Fibroblast of lung (primary cell): Measurements from ENCODE around the gene FKBP8. TPM values are rescaled to one million over a fixed set of nuclear protein-coding genes. Genes with fewer than 3 reads are reported as not detected.
A peak's percentile ranks its signal among the peaks of the same experiment; 100 is the strongest.

Experiments used
- DNase-seq, 2 donors: peaks; one replicate each; pipeline versions ENCODE4 v3.0.0 to v3.0.0-alpha.2; 2010; ENCODE audit warnings: low read depth in 2 of 2
- H2AFZ ChIP-seq: 2 replicates; pipeline ENCODE4 v1.5.1; 2012; ENCODE audit warnings: low read length, control low read depth, inconsistent platforms
- H3K27ac ChIP-seq: 2 replicates; pipeline ENCODE4 v1.5.1; 2011; ENCODE audit warnings: low read length, control low read depth; ENCODE audit not compliant: insufficient read depth
- H3K27me3 ChIP-seq: 2 replicates; pipeline ENCODE4 v1.5.1; 2011; ENCODE audit warnings: mild to moderate bottlenecking, low read length; ENCODE audit not compliant: control insufficient read depth, insufficient read depth
- H3K36me3 ChIP-seq: 2 replicates; pipeline ENCODE4 v1.5.1; 2011; ENCODE audit warnings: low read length; ENCODE audit not compliant: control insufficient read depth, insufficient read depth
- H3K4me1 ChIP-seq: 2 replicates; pipeline ENCODE4 v1.5.1; 2011; ENCODE audit warnings: low read length; ENCODE audit not compliant: control insufficient read depth, insufficient read depth; ENCODE audit errors: extremely low read depth
- H3K4me2 ChIP-seq: 2 replicates; pipeline ENCODE4 v1.5.1; 2011; ENCODE audit warnings: low read length, control low read depth; ENCODE audit not compliant: insufficient read depth; ENCODE audit errors: extremely low read depth
- H3K4me3 ChIP-seq, 4 experiments: fragments of 200-600 bp in 1 of 4; sonication (generic) in 1 of 4; replicated peaks in 1 of 4; 2 replicates each; pipeline ENCODE4 v1.5.1; 2011 to 2016; ENCODE audit warnings: low read length in 4 of 4, low read depth in 3 of 4, mild to moderate bottlenecking in 3 of 4, control low read depth in 2 of 4, inconsistent platforms in 1 of 4, mixed read lengths in 1 of 4; ENCODE audit not compliant: insufficient read depth in 1 of 4; ENCODE audit errors: control extremely low read depth in 1 of 4
- H3K79me2 ChIP-seq: 2 replicates; pipeline ENCODE4 v1.5.1; 2012; ENCODE audit warnings: mild to moderate bottlenecking, low read length, inconsistent platforms; ENCODE audit not compliant: control insufficient read depth, insufficient read depth
- H3K9ac ChIP-seq: 2 replicates; pipeline ENCODE4 v1.5.1; 2011; ENCODE audit warnings: mild to moderate bottlenecking, low read length, control low read depth; ENCODE audit not compliant: insufficient read depth
- H3K9me3 ChIP-seq: 2 replicates; pipeline ENCODE4 v1.5.1; 2012; ENCODE audit warnings: low read depth, low read length; ENCODE audit not compliant: control insufficient read depth, insufficient read depth
- H4K20me1 ChIP-seq: 2 replicates; pipeline ENCODE4 v1.5.1; 2011; ENCODE audit warnings: low read length; ENCODE audit not compliant: control insufficient read depth, insufficient read depth; ENCODE audit errors: extremely low read depth
- EZH2 ChIP-seq: IDR thresholded peaks from 2 replicates; pipeline ENCODE4 v1.5.1; 2012; ENCODE audit warnings: low read length, control low read depth, mild to moderate bottlenecking; ENCODE audit errors: missing control alignments
- polyA plus RNA-seq, 2 donors: library from polyadenylated mRNA; depleted of rRNA in 1 of 2; stranded (reverse) in 1 of 2; unstranded in 1 of 2; fragments of >200 nt; gene quantifications; 2 replicates each; pipeline ENCODE4 v1.2.1, GENCODE V29; 2011 to 2012; ENCODE audit warnings: missing spikeins in 1 of 2
- total RNA-seq: library from RNA; depleted of rRNA; stranded (reverse); fragments of >200 nt; gene quantifications from 2 replicates; pipeline ENCODE4 v1.2.1, GENCODE V29; 2014
- TF ChIP-seq, protein P1 (sequence below), 2 donors: IDR thresholded peaks in 1 of 2; conservative IDR thresholded peaks in 1 of 2; 1 replicate in 1 of 2; 2 replicates in 1 of 2; pipeline ENCODE4 v1.5.1; 2011 to 2012; ENCODE audit warnings: low read length in 2 of 2, control low read depth in 1 of 2, inconsistent platforms in 1 of 2, low read depth in 1 of 2, mild to moderate bottlenecking in 1 of 2

FKBP8 gene
- total and polyA plus RNA-seq, 2 donors (not counting 1 experiment from before 2014, with no cell fraction given), result 135 to 289 TPM

DNA sequence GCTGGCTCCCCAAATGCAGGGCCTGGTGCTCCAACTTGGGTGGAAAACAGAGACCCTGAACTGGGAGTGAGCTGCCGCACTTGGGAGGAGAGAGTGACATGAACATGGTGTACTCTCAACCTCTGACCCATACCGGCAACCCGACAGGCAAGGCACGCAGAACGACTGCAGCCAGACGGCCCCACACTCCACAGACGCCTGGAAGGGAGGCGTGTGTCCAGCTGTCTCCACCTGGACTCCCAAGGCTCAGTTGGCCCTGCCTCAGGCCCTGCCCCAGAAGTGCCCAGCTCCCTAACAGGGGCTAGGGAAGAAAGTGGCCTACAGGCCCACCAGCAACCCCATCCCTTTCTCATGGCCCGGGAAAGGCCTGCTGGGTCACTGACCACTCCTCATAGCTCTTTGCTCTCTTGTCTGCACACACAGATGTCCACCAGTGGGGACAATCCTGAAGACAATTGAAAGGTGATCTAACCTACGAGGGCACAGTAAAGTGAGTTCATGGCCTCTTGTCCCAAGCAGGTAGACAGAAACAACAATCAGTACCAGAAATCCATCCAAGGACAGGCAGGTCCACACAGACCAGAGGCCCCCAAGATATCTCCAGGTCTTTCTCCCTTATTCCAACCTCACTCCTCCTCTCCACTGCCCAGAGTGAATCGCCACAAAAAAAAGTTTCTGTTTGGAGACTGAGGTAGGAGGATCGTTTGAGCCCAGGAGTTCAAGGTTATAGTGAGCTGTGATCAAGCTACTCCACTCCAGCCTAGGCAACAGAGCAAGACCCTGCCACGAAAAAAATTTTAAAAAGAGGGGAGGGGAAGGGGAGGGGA is 49.7 kb downstream of the FKBP8 start:
- DNase-seq, result peak in 1 of 2 donors; percentile 33
- TF ChIP-seq EZH2, result no peak
- TF ChIP-seq, protein P1, sequence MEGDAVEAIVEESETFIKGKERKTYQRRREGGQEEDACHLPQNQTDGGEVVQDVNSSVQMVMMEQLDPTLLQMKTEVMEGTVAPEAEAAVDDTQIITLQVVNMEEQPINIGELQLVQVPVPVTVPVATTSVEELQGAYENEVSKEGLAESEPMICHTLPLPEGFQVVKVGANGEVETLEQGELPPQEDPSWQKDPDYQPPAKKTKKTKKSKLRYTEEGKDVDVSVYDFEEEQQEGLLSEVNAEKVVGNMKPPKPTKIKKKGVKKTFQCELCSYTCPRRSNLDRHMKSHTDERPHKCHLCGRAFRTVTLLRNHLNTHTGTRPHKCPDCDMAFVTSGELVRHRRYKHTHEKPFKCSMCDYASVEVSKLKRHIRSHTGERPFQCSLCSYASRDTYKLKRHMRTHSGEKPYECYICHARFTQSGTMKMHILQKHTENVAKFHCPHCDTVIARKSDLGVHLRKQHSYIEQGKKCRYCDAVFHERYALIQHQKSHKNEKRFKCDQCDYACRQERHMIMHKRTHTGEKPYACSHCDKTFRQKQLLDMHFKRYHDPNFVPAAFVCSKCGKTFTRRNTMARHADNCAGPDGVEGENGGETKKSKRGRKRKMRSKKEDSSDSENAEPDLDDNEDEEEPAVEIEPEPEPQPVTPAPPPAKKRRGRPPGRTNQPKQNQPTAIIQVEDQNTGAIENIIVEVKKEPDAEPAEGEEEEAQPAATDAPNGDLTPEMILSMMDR (conservative IDR thresholded peaks at IDR 0.05 in 1 of 2, IDR thresholded peaks at IDR 0.05 in 1 of 2; ENCODE audit: low read depth in 1 of 2, low read length in 2 of 2), result no peak
- H4K20me1 ChIP-seq, result no peaks in the 10 kb centered on the region
- H2AFZ ChIP-seq, result no peak overlapping the region
- H3K9me3 ChIP-seq, result no peaks in the 10 kb centered on the region
- peak overlapping the region; percentile 27 for H3K4me2 ChIP-seq
- H3K27me3 ChIP-seq, result no peaks in the 10 kb centered on the region
- H3K36me3 ChIP-seq, result no peaks in the 10 kb centered on the region
- peaks cover 79% of the 10 kb centered on the region for H3K79me2 ChIP-seq
- no peak overlapping the region for H3K27ac ChIP-seq
- no peak overlapping the region for H3K4me3 ChIP-seq
- no peak overlapping the region for H3K9ac ChIP-seq
- peaks cover 11% of the 10 kb centered on the region for H3K4me1 ChIP-seq

DNA sequence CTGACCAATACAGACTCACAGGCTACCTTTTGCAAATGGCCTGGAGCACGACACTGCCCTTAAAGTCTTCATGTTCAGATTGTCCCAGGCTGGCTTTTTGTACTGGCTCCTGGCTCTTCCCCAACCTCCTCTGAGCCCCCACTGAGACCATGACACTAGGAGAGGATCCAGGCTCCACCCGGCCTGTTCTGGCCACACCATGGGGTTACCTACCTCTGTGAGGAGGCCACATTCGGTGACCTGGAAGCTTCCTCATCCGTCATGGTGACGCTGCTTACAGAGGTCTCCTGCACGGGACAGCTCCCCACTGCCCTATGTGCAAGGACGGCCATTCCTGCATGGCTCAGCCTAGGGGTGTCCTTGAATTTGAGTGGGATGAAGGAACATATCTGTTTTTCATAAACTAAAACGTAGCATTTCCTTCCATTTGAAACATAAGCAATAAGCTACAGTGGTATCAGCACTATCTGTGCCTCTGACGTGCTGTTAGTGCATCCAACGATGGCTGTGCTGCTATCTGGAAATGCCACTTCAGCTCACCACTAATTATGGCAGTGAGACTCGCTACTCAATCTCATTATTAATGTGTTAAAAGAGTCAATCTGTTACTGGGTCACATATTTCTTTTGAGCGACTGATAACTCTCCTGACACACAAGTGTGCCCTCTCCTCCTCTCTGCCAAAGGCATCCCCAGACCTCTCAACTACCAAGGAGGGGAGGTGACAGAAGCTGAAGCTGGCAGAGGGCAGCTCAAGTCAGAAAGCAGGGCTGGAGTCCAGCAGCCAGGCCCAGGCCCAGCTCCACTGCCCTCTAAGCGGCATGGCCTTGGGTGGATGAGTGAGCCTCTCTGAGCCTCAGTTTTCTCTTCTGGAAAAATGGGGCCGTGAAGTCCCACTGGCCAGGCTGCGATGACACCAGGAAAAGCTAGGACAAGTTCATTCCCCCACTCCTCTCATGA is 51.1 kb downstream of the FKBP8 start:
- no peak for DNase-seq
- Histone ChIP-seq H3K79me2 (peaks cover 82% of the 10 kb centered on the region), H3K36me3 (no peaks in the 10 kb centered on the region), H2AFZ (no peak overlapping the region), H3K4me1 (peaks cover 11% of the 10 kb centered on the region), H3K9me3 (no peaks in the 10 kb centered on the region), H3K4me3 (no peak overlapping the region), H3K27me3 (no peaks in the 10 kb centered on the region), H3K4me2 (no peak overlapping the region), H3K27ac (no peak overlapping the region), H4K20me1 (no peaks in the 10 kb centered on the region), H3K9ac (no peak overlapping the region)
- TF ChIP-seq EZH2, result no peak
- TF ChIP-seq, protein P1 (conservative IDR thresholded peaks at IDR 0.05 in 1 of 2, IDR thresholded peaks at IDR 0.05 in 1 of 2; ENCODE audit: low read depth in 1 of 2, low read length in 2 of 2), result no peak

DNA sequence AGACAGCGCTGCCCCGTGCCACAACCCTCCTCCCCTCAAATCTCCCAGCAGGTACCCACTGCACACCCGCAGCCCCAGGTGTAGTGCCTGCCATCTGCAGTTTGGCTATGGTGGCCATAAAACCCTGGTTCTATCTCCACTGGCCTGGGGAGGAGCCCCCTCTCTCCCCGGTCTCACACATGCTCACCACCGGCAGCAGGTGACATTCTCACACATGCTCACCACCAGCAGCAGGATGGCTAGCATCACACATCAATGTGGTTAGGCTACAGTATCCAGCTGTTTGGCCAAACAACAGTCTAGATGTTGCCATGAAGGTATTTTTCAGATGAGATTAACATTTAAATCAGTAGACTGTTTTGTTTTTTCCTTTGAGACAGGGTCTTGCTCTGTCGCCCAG is 52.6 kb downstream of the FKBP8 start:
- H3K79me2 ChIP-seq, result peaks cover 81% of the 10 kb centered on the region
- H3K27ac ChIP-seq, result no peak overlapping the region
- no peaks in the 10 kb centered on the region for H3K27me3 ChIP-seq
- no peaks in the 10 kb centered on the region for H3K36me3 ChIP-seq
- TF ChIP-seq EZH2, result no peak
- H3K9me3 ChIP-seq, result no peaks in the 10 kb centered on the region
- DNase-seq, result no peak
- H3K4me2 ChIP-seq, result no peak overlapping the region
- H4K20me1 ChIP-seq, result no peaks in the 10 kb centered on the region
- H3K4me3 ChIP-seq, result no peak overlapping the region
- H3K4me1 ChIP-seq, result peaks cover 11% of the 10 kb centered on the region
- no peak overlapping the region for H2AFZ ChIP-seq
- no peak overlapping the region for H3K9ac ChIP-seq
